ENCODE data around the gene MAMDC2.

GRCh38 chr9:70172532-70172931, 128.9 kb downstream of the MAMDC2 start:
- TF ChIP-seq POLR2A (IDR thresholded peaks at IDR 0.05; ENCODE audit: low read depth, low read length) (no peak), POLR2AphosphoS5 (IDR thresholded peaks at IDR 0.05; ENCODE audit: low read depth, low read length) (no peak)

Data from GM12892 (cell line).